Measurements from ENCODE around the gene GLT1D1. TPM values are rescaled to one million over a fixed set of nuclear protein-coding genes. Genes with fewer than 3 reads are reported as not detected.

GLT1D1 gene
- polyA plus RNA-seq, 3 donors = 40.6 to 55.6 (median 53.3) TPM

DNA sequence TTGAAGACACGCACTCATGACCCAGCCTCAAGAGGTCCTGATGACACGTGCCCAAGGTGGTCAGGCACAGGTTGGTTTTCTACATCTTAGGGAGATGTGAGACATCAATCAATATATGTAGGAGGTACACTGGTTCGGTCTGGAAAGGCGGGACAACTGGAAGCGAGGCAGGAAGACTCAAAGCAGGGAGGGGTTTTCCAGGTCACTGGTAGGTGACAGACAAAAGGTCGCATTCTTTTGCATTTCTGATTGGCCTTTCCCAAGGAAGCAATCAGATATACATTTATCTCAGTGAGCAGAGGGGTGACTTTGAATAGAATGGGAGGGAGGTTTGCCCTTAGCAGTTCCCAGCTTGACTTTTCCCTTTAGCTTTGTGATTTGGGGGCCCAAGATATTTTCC, 38.6 kb downstream of the GLT1D1 start:
- Histone ChIP-seq H3K4me2 (replicated peaks; ENCODE audit: extremely low read depth, low read length, poor library complexity, severe bottlenecking) (no peak overlapping the region), H2AFZ (ENCODE audit: insufficient read depth, low read depth, low read length, poor library complexity, severe bottlenecking) (no peak overlapping the region), H3K27ac (ENCODE audit: low read depth in 1 of 2, low read length in 2 of 2) (no peak overlapping the region), H3K4me1 (ENCODE audit: control insufficient read depth in 1 of 2, insufficient read depth in 2 of 2, low read length in 2 of 2) (no peaks in the 10 kb centered on the region), H3K9ac (ENCODE audit: insufficient read depth, low read length, poor library complexity, severe bottlenecking) (no peak overlapping the region), H3K36me3 (replicated peaks in 1 of 2; ENCODE audit: control insufficient read depth in 1 of 2, insufficient read depth in 2 of 2, low read length in 2 of 2) (peaks cover 55 to 83% of the 10 kb centered on the region in 2 donors), H4K20me1 (ENCODE audit: insufficient read depth, low read length) (peaks cover 96% of the 10 kb centered on the region), H3K9me3 (replicated peaks in 1 of 2; ENCODE audit: control insufficient read depth in 1 of 2, insufficient read depth in 1 of 2, low read length in 2 of 2) (no peaks in the 10 kb centered on the region), H3K4me3 (replicated peaks in 1 of 3; ENCODE audit: low read depth in 2 of 3, low read length in 3 of 3) (no peak overlapping the region), H3K79me2 (ENCODE audit: insufficient read depth, low read length) (no peaks in the 10 kb centered on the region), H3K27me3 (ENCODE audit: control insufficient read depth in 2 of 2, insufficient read depth in 2 of 2, low read length in 2 of 2) (no peaks in the 10 kb centered on the region)
- TF ChIP-seq CTCF (IDR thresholded peaks at IDR 0.05) = no peak
- no peaks in the 10 kb centered on the region for H3K4me1 Mint-ChIP-seq
- intact Hi-C loops (cut with micrococcal nuclease) = no loop called here
- H3K4me3 Mint-ChIP-seq = no peak overlapping the region
- peaks cover 76 to 91% of the 10 kb centered on the region in 2 donors for H3K36me3 Mint-ChIP-seq
- peaks cover 0 to 2% (median 0%) of the 10 kb centered on the region in 7 donors for H3K9me3 Mint-ChIP-seq
- 100% methylated on average over 3 of the region's 6 CpGs for WGBS (ENCODE audit: insufficient coverage)
- no peak for DNase-seq
- H3K27me3 Mint-ChIP-seq (ENCODE audit: low read depth in 3 of 3) = peaks cover 0 to 7% (median 0%) of the 10 kb centered on the region in 3 donors
- H3K27ac Mint-ChIP-seq = no peak overlapping the region

- no peak for DNase-seq
- H3K9me3 Mint-ChIP-seq = peaks cover 0 to 6% (median 0%) of the 10 kb centered on the region in 7 donors
- intact Hi-C loops (cut with micrococcal nuclease) = no loop called here
- H3K4me1 ChIP-seq (ENCODE audit: control insufficient read depth in 1 of 2, insufficient read depth in 2 of 2, low read length in 2 of 2) = no peaks in the 10 kb centered on the region
- peaks cover 73 to 95% of the 10 kb centered on the region in 2 donors for H3K36me3 Mint-ChIP-seq
- H4K20me1 ChIP-seq (ENCODE audit: insufficient read depth, low read length) = peaks cover 100% of the 10 kb centered on the region
- H3K4me1 Mint-ChIP-seq = no peaks in the 10 kb centered on the region
- H3K79me2 ChIP-seq (ENCODE audit: insufficient read depth, low read length) = no peaks in the 10 kb centered on the region
- no peak overlapping the region for H3K4me3 Mint-ChIP-seq
- peaks cover 0 to 3% (median 1%) of the 10 kb centered on the region in 3 donors for H3K27me3 Mint-ChIP-seq (ENCODE audit: low read depth in 3 of 3)
- H3K9ac ChIP-seq (ENCODE audit: insufficient read depth, low read length, poor library complexity, severe bottlenecking) = no peak overlapping the region
- H3K27me3 ChIP-seq (ENCODE audit: control insufficient read depth in 2 of 2, insufficient read depth in 2 of 2, low read length in 2 of 2) = no peaks in the 10 kb centered on the region
- no peak for TF ChIP-seq CTCF (IDR thresholded peaks at IDR 0.05)
- peaks cover 35 to 92% of the 10 kb centered on the region in 2 donors for H3K36me3 ChIP-seq (replicated peaks in 1 of 2; ENCODE audit: control insufficient read depth in 1 of 2, insufficient read depth in 2 of 2, low read length in 2 of 2)
- H3K27ac ChIP-seq (ENCODE audit: low read depth in 1 of 2, low read length in 2 of 2) = no peak overlapping the region
- no peak overlapping the region for H3K4me3 ChIP-seq (replicated peaks in 1 of 3; ENCODE audit: low read depth in 2 of 3, low read length in 3 of 3)
- 100% methylated on average over 2 of the region's 7 CpGs for WGBS (ENCODE audit: insufficient coverage)
- no peak overlapping the region for H2AFZ ChIP-seq (ENCODE audit: insufficient read depth, low read depth, low read length, poor library complexity, severe bottlenecking)
- H3K27ac Mint-ChIP-seq = no peak overlapping the region
- no peak overlapping the region for H3K4me2 ChIP-seq (replicated peaks; ENCODE audit: extremely low read depth, low read length, poor library complexity, severe bottlenecking)
- H3K9me3 ChIP-seq (replicated peaks in 1 of 2; ENCODE audit: control insufficient read depth in 1 of 2, insufficient read depth in 1 of 2, low read length in 2 of 2) = no peaks in the 10 kb centered on the region
These were observed 50.0 kb downstream of the GLT1D1 start for GRCh38 chr12:128903236-128903635.

Data from CD14-positive monocyte (primary cell).